ENCODE measurements around the gene METTL21C. TPM values are rescaled to one million over a fixed set of nuclear protein-coding genes. Genes with fewer than 3 reads are reported as not detected.

METTL21C gene
- total RNA-seq, 2 donors from 2014 or later: not detected

GRCh38 chr13:102703726-102704035 is 8.8 kb upstream of the METTL21C start:
- no peak overlapping the region for H3K9ac ChIP-seq (ENCODE audit: low read depth in 2 of 2, low read length in 2 of 2)
- no peak for TF ChIP-seq CTCF (IDR thresholded peaks at IDR 0.05)
- no peak for DNase-seq

GRCh38 chr13:102702965-102703725 is 8.3 kb upstream of the METTL21C start:
- H3K9ac ChIP-seq (ENCODE audit: low read depth in 2 of 2, low read length in 2 of 2): no peak overlapping the region
- no peak for TF ChIP-seq CTCF (IDR thresholded peaks at IDR 0.05)
- H3K27me3 ChIP-seq: no peaks in the 10 kb centered on the region
- H3K36me3 ChIP-seq: no peaks in the 10 kb centered on the region
- no peak for DNase-seq
- no peaks in the 10 kb centered on the region for H3K4me1 ChIP-seq
- no peaks in the 10 kb centered on the region for H3K9me3 ChIP-seq
- intact Hi-C loops (cut with DNase I): no loop called here
- no peak overlapping the region for H3K4me3 ChIP-seq
- no peak overlapping the region for H3K27ac ChIP-seq

More at GRCh38 chr13:102703726-102704035, 8.8 kb upstream of the METTL21C start:
- Histone ChIP-seq H3K27me3 (no peaks in the 10 kb centered on the region), H3K4me3 (no peak overlapping the region), H3K4me1 (no peaks in the 10 kb centered on the region), H3K9me3 (no peaks in the 10 kb centered on the region), H3K27ac (no peak overlapping the region), H3K36me3 (no peaks in the 10 kb centered on the region)
- intact Hi-C loops (cut with DNase I): no loop called here

- no peak for DNase-seq
- no peaks in the 10 kb centered on the region for H3K36me3 ChIP-seq
- H3K4me1 ChIP-seq: no peaks in the 10 kb centered on the region
- H3K27me3 ChIP-seq: no peaks in the 10 kb centered on the region
- no peak for TF ChIP-seq CTCF (IDR thresholded peaks at IDR 0.05)
- intact Hi-C loops (cut with DNase I): no loop called here
- H3K27ac ChIP-seq: no peak overlapping the region
- no peak overlapping the region for H3K9ac ChIP-seq (ENCODE audit: low read depth in 2 of 2, low read length in 2 of 2)
- H3K9me3 ChIP-seq: no peaks in the 10 kb centered on the region
- H3K4me3 ChIP-seq: no peak overlapping the region
Measured at GRCh38 chr13:102701331-102701730, 6.5 kb upstream of the METTL21C start.

GRCh38 chr13:102700088-102701031 is 5.5 kb upstream of the METTL21C start:
- H3K4me3 ChIP-seq: no peak overlapping the region
- no peak for DNase-seq
- H3K9ac ChIP-seq (ENCODE audit: low read depth in 2 of 2, low read length in 2 of 2): no peak overlapping the region
- TF ChIP-seq CTCF (IDR thresholded peaks at IDR 0.05): no peak
- no peaks in the 10 kb centered on the region for H3K27me3 ChIP-seq
- H3K9me3 ChIP-seq: no peaks in the 10 kb centered on the region
- H3K27ac ChIP-seq: no peak overlapping the region
- H3K36me3 ChIP-seq: no peaks in the 10 kb centered on the region
- intact Hi-C loops (cut with DNase I): no loop called here
- no peaks in the 10 kb centered on the region for H3K4me1 ChIP-seq

GRCh38 chr13:102699504-102699903 is 4.7 kb upstream of the METTL21C start:
- no peak for TF ChIP-seq CTCF (IDR thresholded peaks at IDR 0.05)
- Histone ChIP-seq H3K4me3 (no peak overlapping the region), H3K9ac (ENCODE audit: low read depth in 2 of 2, low read length in 2 of 2) (no peak overlapping the region), H3K9me3 (no peaks in the 10 kb centered on the region), H3K27me3 (no peaks in the 10 kb centered on the region), H3K36me3 (no peaks in the 10 kb centered on the region), H3K27ac (no peak overlapping the region), H3K4me1 (no peaks in the 10 kb centered on the region)
- no peak for DNase-seq
- intact Hi-C loops (cut with DNase I): no loop called here
